H9 (cell line): ENCODE measurements around the gene DLG1. TPM values are rescaled to one million over a fixed set of nuclear protein-coding genes. Genes with fewer than 3 reads are reported as not detected.

Source experiments
- DNase-seq: peaks from one replicate; pipeline ENCODE4 v3.0.0-alpha.2; 2017
- H2AFZ ChIP-seq: one replicate; pipeline ENCODE4 v1.6.1; 2013; ENCODE audit warnings: mild to moderate bottlenecking, low read length, control low read depth, moderate library complexity
- H2AK5ac ChIP-seq: 2 replicates; pipeline ENCODE4 v1.6.1; 2013; ENCODE audit warnings: low read length, control low read depth, mixed read lengths; ENCODE audit not compliant: insufficient read length
- H2BK120ac ChIP-seq: one replicate; pipeline ENCODE4 v1.6.1; 2013; ENCODE audit warnings: low read depth, mild to moderate bottlenecking, low read length, control low read depth, inconsistent platforms; ENCODE audit not compliant: poor library complexity, severe bottlenecking
- H2BK12ac ChIP-seq: 2 replicates; pipeline ENCODE4 v1.6.1; 2013; ENCODE audit warnings: low read length, control low read depth, mixed read lengths, low read depth; ENCODE audit not compliant: insufficient read length
- H2BK15ac ChIP-seq: 2 replicates; pipeline ENCODE4 v1.6.1; 2013; ENCODE audit warnings: low read depth, low read length, control low read depth
- H2BK20ac ChIP-seq: one replicate; pipeline ENCODE4 v1.6.1; 2013; ENCODE audit warnings: low read depth, mild to moderate bottlenecking, low read length, control low read depth, inconsistent platforms; ENCODE audit not compliant: poor library complexity, severe bottlenecking
- H2BK5ac ChIP-seq: 2 replicates; pipeline ENCODE4 v1.6.1; 2013; ENCODE audit warnings: low read length, control low read depth, mixed read lengths; ENCODE audit not compliant: insufficient read length
- H3K14ac ChIP-seq: 2 replicates; pipeline ENCODE4 v1.6.1; 2013; ENCODE audit warnings: low read length, control low read depth; ENCODE audit not compliant: insufficient read depth
- H3K18ac ChIP-seq: 2 replicates; pipeline ENCODE4 v1.6.1; 2013; ENCODE audit warnings: low read depth, mild to moderate bottlenecking, mixed read lengths, low read length, control low read depth; ENCODE audit not compliant: insufficient read length
- H3K23ac ChIP-seq: 2 replicates; pipeline ENCODE4 v1.6.1; 2013; ENCODE audit warnings: low read length, control low read depth, mixed read lengths, low read depth; ENCODE audit not compliant: insufficient read length
- H3K23me2 ChIP-seq: 2 replicates; pipeline ENCODE4 v1.6.1; 2013; ENCODE audit warnings: low read depth, mild to moderate bottlenecking, mixed read lengths, low read length, control low read depth; ENCODE audit not compliant: insufficient read length, poor library complexity, severe bottlenecking
- H3K27ac ChIP-seq: 2 replicates; pipeline ENCODE4 v1.5.1; 2013; ENCODE audit warnings: low read length, control low read depth, mixed read lengths, low read depth; ENCODE audit not compliant: insufficient read length
- H3K27me3 ChIP-seq: 2 replicates; pipeline ENCODE4 v1.6.1; 2013; ENCODE audit warnings: low read length, control low read depth, inconsistent platforms; ENCODE audit not compliant: insufficient read depth
- H3K4ac ChIP-seq: 2 replicates; pipeline ENCODE4 v1.6.1; 2013; ENCODE audit warnings: low read depth, mild to moderate bottlenecking, control low read depth, inconsistent platforms, low read length, moderate library complexity
- H3K4me1 ChIP-seq: 2 replicates; pipeline ENCODE4 v1.6.1; 2013; ENCODE audit warnings: low read length, control low read depth, inconsistent platforms; ENCODE audit not compliant: insufficient read depth
- H3K4me2 ChIP-seq: 2 replicates; pipeline ENCODE4 v1.6.1; 2013; ENCODE audit warnings: low read length, control low read depth, mixed read lengths; ENCODE audit not compliant: insufficient read length, insufficient read depth
- H3K56ac ChIP-seq: 2 replicates; pipeline ENCODE4 v1.6.1; 2013; ENCODE audit warnings: low read depth, mild to moderate bottlenecking, mixed read lengths, low read length, control low read depth; ENCODE audit not compliant: insufficient read length
- H3K79me1 ChIP-seq: 2 replicates; pipeline ENCODE4 v1.6.1; 2013; ENCODE audit warnings: low read depth, mild to moderate bottlenecking, moderate library complexity, low read length, control low read depth, inconsistent platforms; ENCODE audit not compliant: insufficient read depth, poor library complexity, severe bottlenecking
- H3K79me2 ChIP-seq: 2 replicates; pipeline ENCODE4 v1.6.1; 2013; ENCODE audit warnings: low read length, control low read depth, inconsistent platforms; ENCODE audit not compliant: insufficient read depth
- H3K9ac ChIP-seq: 2 replicates; pipeline ENCODE4 v1.6.1; 2013; ENCODE audit warnings: low read length, control low read depth, mixed read lengths; ENCODE audit not compliant: insufficient read length; ENCODE audit errors: extremely low read depth
- H3K9me3 ChIP-seq: one replicate; pipeline ENCODE4 v1.6.1; 2013; ENCODE audit warnings: low read depth, low read length, inconsistent platforms; ENCODE audit not compliant: control insufficient read depth
- H3T11ph ChIP-seq: one replicate; pipeline ENCODE4 v1.6.1; 2013; ENCODE audit warnings: mild to moderate bottlenecking, low read length, control low read depth, inconsistent platforms
- H4K20me1 ChIP-seq: one replicate; pipeline ENCODE4 v1.6.1; 2013; ENCODE audit not compliant: control insufficient read depth, insufficient read length, insufficient read depth
- H4K5ac ChIP-seq: 2 replicates; pipeline ENCODE4 v1.6.1; 2013; ENCODE audit warnings: low read depth, mild to moderate bottlenecking, mixed read lengths, low read length, control low read depth; ENCODE audit not compliant: insufficient read length
- H4K8ac ChIP-seq: replicated peaks from 2 replicates; pipeline ENCODE4 v1.6.1; 2013; ENCODE audit warnings: low read length, control low read depth, mixed read lengths, low read depth; ENCODE audit not compliant: insufficient read length
- H4K91ac ChIP-seq: 2 replicates; pipeline ENCODE4 v1.6.1; 2013; ENCODE audit warnings: low read depth, mild to moderate bottlenecking, moderate library complexity, mixed read lengths, low read length, control low read depth; ENCODE audit not compliant: insufficient read length
- H3K27ac Mint-ChIP-seq, 3 experiments: 2 replicates in 2 of 3; 3 replicates in 1 of 3; pipeline ENCODE4 v1.8.0; 2020 to 2021; ENCODE audit warnings: mixed read lengths in 3 of 3, mild to moderate bottlenecking in 1 of 3, moderate library complexity in 1 of 3
- H3K27me3 Mint-ChIP-seq: 2 replicates; pipeline ENCODE4 v1.8.0; 2021; ENCODE audit warnings: low read depth, mild to moderate bottlenecking, moderate library complexity, mixed read lengths
- H3K36me3 Mint-ChIP-seq, 3 experiments: 2 replicates in 2 of 3; 3 replicates in 1 of 3; pipeline ENCODE4 v1.8.0; 2020 to 2021; ENCODE audit warnings: low read depth in 3 of 3, mixed read lengths in 3 of 3; ENCODE audit not compliant: insufficient read depth in 1 of 3
- H3K4me1 Mint-ChIP-seq, 2 experiments: 2 replicates each; pipeline ENCODE4 v1.8.0; 2020; ENCODE audit warnings: mixed read lengths in 2 of 2
- H3K4me3 Mint-ChIP-seq, 2 experiments: 2 replicates in 1 of 2; 3 replicates in 1 of 2; pipeline ENCODE4 v1.8.0; 2020 to 2021; ENCODE audit warnings: mild to moderate bottlenecking in 2 of 2, mixed read lengths in 2 of 2, moderate library complexity in 1 of 2
- H3K9me3 Mint-ChIP-seq, 2 experiments: 2 replicates in 1 of 2; 3 replicates in 1 of 2; pipeline ENCODE4 v1.8.0; 2020; ENCODE audit warnings: mild to moderate bottlenecking in 2 of 2, mixed read lengths in 2 of 2, moderate library complexity in 1 of 2
- WGBS: extraction: QIAGEN DNeasy Blood & Tissue Kit; methylation state at CpG from one replicate; pipeline ENCODE4 v1.1.7; 2013; ENCODE audit warnings: missing lambda C conversion rate, low lambda C conversion rate, mixed read lengths; ENCODE audit not compliant: insufficient read length; ENCODE audit errors: extremely low coverage; 5-methylcytosine and 5-hydroxymethylcytosine counted together
- total RNA-seq: library from RNA; stranded (reverse); gene quantifications from 2 replicates; pipeline ENCODE4 v1.2.1, GENCODE V29; 2021
- TF ChIP-seq, protein P1 (sequence below): fragments of 200-600 bp; sonication (generic); conservative IDR thresholded peaks from 3 replicates; pipeline ENCODE4 v1.8.0; 2021; ENCODE audit warnings: antibody characterized with exemption, mild to moderate bottlenecking

Gene DLG1
- total RNA-seq, 1 experiment from 2014 or later: 84.1 TPM

DNA sequence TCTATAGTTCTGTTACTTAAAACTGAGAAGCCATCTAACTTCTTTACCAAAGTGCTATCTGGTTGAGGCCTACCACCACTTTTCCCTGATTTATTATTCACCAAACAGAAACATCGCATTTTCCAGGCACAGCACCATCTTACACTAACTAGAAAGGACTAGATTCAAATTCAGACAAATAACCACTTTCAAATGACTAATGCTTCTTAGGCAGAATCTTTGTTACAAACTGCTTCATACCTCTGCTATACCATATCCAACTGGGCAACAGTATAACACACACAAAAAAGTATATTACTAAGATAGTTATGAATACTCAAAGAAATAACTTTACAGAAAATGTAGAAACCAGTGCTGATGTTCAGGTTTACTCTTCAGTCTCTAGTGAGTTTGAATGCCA lies 16.6 kb downstream of the DLG1 start:
- H2BK5ac ChIP-seq: no peak overlapping the region
- H2AFZ ChIP-seq: no peak overlapping the region
- H3K27me3 ChIP-seq: no peaks in the 10 kb centered on the region
- no peak overlapping the region for H3K9ac ChIP-seq
- H3K27ac ChIP-seq: no peak overlapping the region
- H3K4me2 ChIP-seq: no peak overlapping the region
- Mint-ChIP-seq H3K27ac (no peak overlapping the region), H3K4me1 (no peaks in the 10 kb centered on the region), H3K9me3 (peaks cover 0 to 3% of the 10 kb centered on the region in 2 experiments; a peak in 3 of 5 replicates), H3K36me3 (peaks cover 32 to 53% (median 49%) of the 10 kb centered on the region in 3 experiments), H3K27me3 (no peaks in the 10 kb centered on the region), H3K4me3 (no peak overlapping the region)
- peaks cover 2% of the 10 kb centered on the region; the same call in 1 of the 2 replicates for H3K79me2 ChIP-seq
- no peak overlapping the region for H2BK20ac ChIP-seq
- no peak overlapping the region for H4K8ac ChIP-seq
- H2BK15ac ChIP-seq: no peak overlapping the region
- no peak overlapping the region for H3K23ac ChIP-seq
- H2AK5ac ChIP-seq: no peak overlapping the region
- no peaks in the 10 kb centered on the region for H3K23me2 ChIP-seq
- H3K9me3 ChIP-seq: no peaks in the 10 kb centered on the region
- no peak overlapping the region for H2BK120ac ChIP-seq
- WGBS: no CpG with 5 or more reads among the region's 1 CpG
- no peaks in the 10 kb centered on the region for H3K79me1 ChIP-seq
- no peak overlapping the region for H4K5ac ChIP-seq
- no peak overlapping the region for H3K14ac ChIP-seq
- no peak overlapping the region for H3T11ph ChIP-seq
- no peak overlapping the region for H4K91ac ChIP-seq
- TF ChIP-seq, protein P1, sequence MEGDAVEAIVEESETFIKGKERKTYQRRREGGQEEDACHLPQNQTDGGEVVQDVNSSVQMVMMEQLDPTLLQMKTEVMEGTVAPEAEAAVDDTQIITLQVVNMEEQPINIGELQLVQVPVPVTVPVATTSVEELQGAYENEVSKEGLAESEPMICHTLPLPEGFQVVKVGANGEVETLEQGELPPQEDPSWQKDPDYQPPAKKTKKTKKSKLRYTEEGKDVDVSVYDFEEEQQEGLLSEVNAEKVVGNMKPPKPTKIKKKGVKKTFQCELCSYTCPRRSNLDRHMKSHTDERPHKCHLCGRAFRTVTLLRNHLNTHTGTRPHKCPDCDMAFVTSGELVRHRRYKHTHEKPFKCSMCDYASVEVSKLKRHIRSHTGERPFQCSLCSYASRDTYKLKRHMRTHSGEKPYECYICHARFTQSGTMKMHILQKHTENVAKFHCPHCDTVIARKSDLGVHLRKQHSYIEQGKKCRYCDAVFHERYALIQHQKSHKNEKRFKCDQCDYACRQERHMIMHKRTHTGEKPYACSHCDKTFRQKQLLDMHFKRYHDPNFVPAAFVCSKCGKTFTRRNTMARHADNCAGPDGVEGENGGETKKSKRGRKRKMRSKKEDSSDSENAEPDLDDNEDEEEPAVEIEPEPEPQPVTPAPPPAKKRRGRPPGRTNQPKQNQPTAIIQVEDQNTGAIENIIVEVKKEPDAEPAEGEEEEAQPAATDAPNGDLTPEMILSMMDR: no peak
- H3K18ac ChIP-seq: no peak overlapping the region
- no peaks in the 10 kb centered on the region for H4K20me1 ChIP-seq
- DNase-seq: no peak
- no peak overlapping the region for H3K56ac ChIP-seq
- no peaks in the 10 kb centered on the region for H3K4me1 ChIP-seq
- no peak overlapping the region for H3K4ac ChIP-seq
- no peak overlapping the region for H2BK12ac ChIP-seq
